ENCODE measurements around the gene UNC5CL. TPM values are rescaled to one million over a fixed set of nuclear protein-coding genes. Genes with fewer than 3 reads are reported as not detected.

The UNC5CL gene
- total and polyA plus RNA-seq, 9 of the 15 experiments (the other 6 are each of a cell fraction or from before 2014, with no cell fraction given) = 0.07 to 1.8 (median 0.62) TPM; not detected in 1

- Histone ChIP-seq H3K4me1 (replicated peaks in 1 of 2; ENCODE audit: control insufficient read depth in 2 of 2, insufficient read depth in 2 of 2, low read length in 2 of 2) (peaks cover 9 to 17% of the 10 kb centered on the region in 2 experiments), H3K9me3 (replicated peaks; ENCODE audit: control insufficient read depth, insufficient read depth, low read depth, low read length) (no peaks in the 10 kb centered on the region), H3K27me3 (ENCODE audit: control insufficient read depth in 2 of 2, insufficient read depth in 2 of 2, low read length in 2 of 2) (no peaks in the 10 kb centered on the region), H3K4me3 (no peak overlapping the region), H2AFZ (ENCODE audit: low read depth, low read length) (no peak overlapping the region), H3K27ac (ENCODE audit: extremely low read depth, low read depth, low read length) (no peak overlapping the region), H4K20me1 (replicated peaks; ENCODE audit: control insufficient read depth, insufficient read depth, low read length) (no peaks in the 10 kb centered on the region), H3K9me1 (ENCODE audit: control insufficient read depth, insufficient read depth, low read length) (no peaks in the 10 kb centered on the region), H3K4me2 (ENCODE audit: insufficient read depth, low read length) (no peak overlapping the region), H3K79me2 (ENCODE audit: control insufficient read depth, insufficient read depth, low read length) (peaks cover 65% of the 10 kb centered on the region), H3K9ac (ENCODE audit: insufficient read depth in 1 of 2, low read depth in 2 of 2, low read length in 2 of 2) (no peak overlapping the region), H3K36me3 (ENCODE audit: control insufficient read depth, insufficient read depth, low read length) (peaks cover 44% of the 10 kb centered on the region)
- no peak for DNase-seq (ENCODE audit: extremely low read depth in 1 of 4, low spot score in 3 of 4)
- no peak for FAIRE-seq
- ATAC-seq = no peak
- ChIA-PET POLR2A (interaction anchor here (1.3 kb wide), 1 partner anchor 54 kb away, joined by 3 read pairs; no protein-coding TSS in a partner anchor), CTCF (ENCODE audit: low intra/inter-chr PET ratio) (no interaction called here)
- no TSS peak for BruUV-seq (replicated peaks)
- in situ Hi-C loops (cut with MboI) (no loop called here), intact Hi-C loops (cut with micrococcal nuclease) (no loop called here)
- WGBS (ENCODE audit: insufficient coverage, low coverage, missing lambda C conversion rate) = 81% methylated on average over 2 of the region's 2 CpGs
- TF ChIP-seq SRSF1 (IDR thresholded peaks at IDR 0.05; ENCODE audit: low read depth, low read length) = no peak
- no peak for TF ChIP-seq RNF219 (CRISPR knock-in tag; IDR thresholded peaks at IDR 0.05)
- no peak for TF ChIP-seq ZNF398 (CRISPR knock-in tag; IDR thresholded peaks at IDR 0.05)
- TF ChIP-seq ZFP91 (CRISPR knock-in tag; IDR thresholded peaks at IDR 0.05) = no peak
- no peak for TF ChIP-seq MTA3 (IDR thresholded peaks at IDR 0.05; ENCODE audit: borderline replicate concordance)
- TF ChIP-seq RREB1 (CRISPR knock-in tag; IDR thresholded peaks at IDR 0.05) = no peak
- no peak for TF ChIP-seq ARNT (IDR thresholded peaks at IDR 0.05)
- no peak for TF ChIP-seq HOXB6 (CRISPR knock-in tag; IDR thresholded peaks at IDR 0.05; ENCODE audit: borderline replicate concordance)
- TF ChIP-seq MXD1 (CRISPR knock-in tag; IDR thresholded peaks at IDR 0.05; ENCODE audit: borderline replicate concordance, poor library complexity, severe bottlenecking) = no peak
Measured at GRCh38 chr6:41077536-41077935, 38.5 kb upstream of the UNC5CL start.

Data from K562 (cell line).